ENCODE measurements around the gene RNGTT. TPM values are rescaled to one million over a fixed set of nuclear protein-coding genes. Genes with fewer than 3 reads are reported as not detected.
A peak's percentile ranks its signal among the peaks of the same experiment; 100 is the strongest.

Gene RNGTT
- total RNA-seq, 1 experiment from 2014 or later = 34.8 TPM

DNA sequence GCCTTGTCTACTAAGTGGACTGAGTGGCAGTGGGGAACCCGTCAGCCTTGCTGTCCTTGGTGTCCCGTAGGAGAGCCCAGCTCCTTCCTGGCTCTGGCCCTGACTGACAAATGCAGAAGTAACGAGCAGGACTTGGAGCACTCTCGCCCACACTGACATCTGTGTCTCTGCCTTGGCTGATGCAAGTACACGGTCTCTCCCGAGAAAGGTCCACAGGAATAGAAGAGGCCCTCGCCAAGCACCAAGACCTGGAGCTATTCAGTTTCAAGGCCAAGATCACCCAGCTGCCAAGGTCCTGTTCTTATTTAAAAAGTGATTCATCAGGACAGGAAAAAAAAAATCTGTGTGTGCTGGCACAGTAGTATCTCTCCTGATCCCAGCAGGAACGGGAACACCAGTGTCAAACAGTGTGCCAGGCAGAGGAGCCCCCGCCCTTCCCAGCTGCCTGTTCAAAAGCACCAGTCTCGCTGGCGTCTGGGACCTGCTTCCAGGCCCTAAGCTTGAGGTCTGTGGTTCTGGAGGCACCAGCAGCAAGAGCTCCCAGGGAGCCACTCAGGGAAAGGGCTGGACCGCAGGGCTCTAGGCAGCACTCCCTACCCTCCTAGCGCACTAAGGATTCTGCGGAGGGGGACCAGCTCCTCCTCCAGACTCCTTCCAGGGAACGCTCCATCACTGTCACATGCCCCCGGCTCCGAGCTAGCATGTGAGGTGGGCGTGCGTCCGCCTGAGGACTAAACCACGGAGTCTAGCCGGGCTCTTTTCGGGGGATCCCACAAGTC is 376.9 kb downstream of the RNGTT start:
- in situ Hi-C loops (cut with HindIII; ENCODE audit: low sequenced_read_pairs) = no loop called here
- peak; percentile 6 for DNase-seq (ENCODE audit: low spot score)

DNA sequence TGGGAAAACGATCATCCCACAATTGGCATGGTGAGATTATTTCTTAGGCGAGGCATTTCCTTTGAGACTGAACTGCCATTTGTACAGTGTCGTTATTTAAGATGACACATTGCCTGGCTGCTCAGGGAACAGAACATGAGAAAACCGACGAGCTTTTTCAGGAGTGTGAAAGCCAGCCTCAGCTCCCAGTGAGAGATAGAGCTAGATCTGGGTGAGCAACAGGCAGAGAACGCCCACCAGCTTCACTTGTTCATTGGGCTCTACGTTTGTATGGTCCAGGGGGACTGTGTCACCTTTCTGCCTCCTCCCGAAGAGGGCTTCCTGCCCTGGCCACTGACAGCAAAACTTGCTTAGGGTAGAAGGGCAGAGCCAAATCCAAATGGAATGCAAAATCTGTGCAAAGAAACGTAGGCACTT is 378.1 kb downstream of the RNGTT start:
- in situ Hi-C loops (cut with HindIII; ENCODE audit: low sequenced_read_pairs) = no loop called here
- DNase-seq (ENCODE audit: low spot score) = peak; percentile 60

DNA sequence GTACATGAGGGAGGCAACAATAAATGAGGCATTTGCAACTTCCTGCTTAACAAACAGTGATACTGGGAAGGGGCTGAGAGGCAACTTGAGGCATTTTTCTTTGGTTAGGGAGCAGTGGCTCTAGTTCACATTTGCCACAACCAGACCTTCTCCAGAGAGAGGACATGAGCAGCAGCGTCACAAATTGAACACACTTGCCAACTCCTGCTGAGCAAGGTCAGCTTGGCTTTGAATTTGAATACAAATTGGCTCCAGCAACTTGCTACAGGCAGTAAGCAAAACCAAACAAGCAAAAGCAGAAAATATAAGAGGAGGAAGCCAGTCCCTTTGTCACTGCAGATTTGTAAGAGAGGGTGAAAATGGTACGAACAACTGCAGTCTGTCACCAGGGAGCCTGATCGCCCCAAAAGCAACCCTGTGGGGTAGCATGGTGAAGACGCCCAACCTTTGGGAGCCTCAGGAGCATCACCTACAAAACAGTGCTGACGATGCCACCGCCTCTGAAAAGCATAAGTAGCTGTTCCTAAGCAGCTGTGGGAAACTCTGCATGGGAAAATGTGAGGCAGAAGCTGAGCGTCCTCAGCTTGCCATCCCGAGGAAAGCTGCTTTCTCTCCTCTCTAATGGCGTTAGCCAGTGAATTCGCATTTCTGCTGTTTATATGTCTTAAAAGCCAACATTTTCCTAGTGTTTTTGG is 378.7 kb downstream of the RNGTT start:
- in situ Hi-C loops (cut with HindIII; ENCODE audit: low sequenced_read_pairs) = no loop called here
- peak; percentile 85 for DNase-seq (ENCODE audit: low spot score)

DNA sequence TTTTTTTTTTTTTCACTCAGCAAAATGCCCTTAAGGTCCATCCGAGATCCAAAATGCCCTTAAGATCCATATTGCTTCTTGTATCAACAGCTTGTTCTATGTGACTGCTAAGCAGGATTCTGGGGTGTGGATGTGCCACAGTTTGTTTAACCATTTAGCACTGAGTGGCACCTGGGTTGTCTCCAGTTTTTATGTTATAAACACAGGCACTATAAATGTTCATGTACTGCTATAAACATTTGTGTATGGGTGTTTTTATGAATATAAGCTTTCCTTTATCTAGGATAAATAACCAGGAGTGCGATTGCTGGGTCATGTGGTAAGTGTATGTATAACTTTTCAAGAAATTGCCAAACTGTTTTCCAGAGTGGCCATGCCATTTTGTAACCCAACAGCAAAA is 386.0 kb downstream of the RNGTT start:
- in situ Hi-C loops (cut with HindIII; ENCODE audit: low sequenced_read_pairs) = no loop called here
- DNase-seq (ENCODE audit: low spot score) = no peak

DNA sequence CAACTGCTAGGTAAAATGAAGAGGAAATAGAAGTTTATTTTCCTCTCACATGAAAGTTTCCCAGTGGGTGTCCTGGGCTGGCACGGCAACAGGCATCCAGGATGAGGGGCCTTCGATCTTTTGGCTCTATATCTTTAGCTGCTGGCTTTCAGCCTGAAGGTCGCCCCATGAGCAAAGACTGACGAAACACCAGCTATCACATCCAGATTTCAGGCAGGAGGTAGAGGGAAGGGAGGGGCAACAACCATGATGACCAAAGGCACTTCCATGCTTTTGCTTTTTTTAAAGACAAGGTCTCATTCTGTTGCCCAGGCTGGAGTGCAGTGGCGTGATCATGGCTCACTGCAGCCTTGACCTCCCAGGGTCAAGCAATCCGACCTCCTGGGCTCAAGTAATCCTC is 387.9 kb downstream of the RNGTT start:
- no peak for DNase-seq (ENCODE audit: low spot score)
- in situ Hi-C loops (cut with HindIII; ENCODE audit: low sequenced_read_pairs) = no loop called here

DNA sequence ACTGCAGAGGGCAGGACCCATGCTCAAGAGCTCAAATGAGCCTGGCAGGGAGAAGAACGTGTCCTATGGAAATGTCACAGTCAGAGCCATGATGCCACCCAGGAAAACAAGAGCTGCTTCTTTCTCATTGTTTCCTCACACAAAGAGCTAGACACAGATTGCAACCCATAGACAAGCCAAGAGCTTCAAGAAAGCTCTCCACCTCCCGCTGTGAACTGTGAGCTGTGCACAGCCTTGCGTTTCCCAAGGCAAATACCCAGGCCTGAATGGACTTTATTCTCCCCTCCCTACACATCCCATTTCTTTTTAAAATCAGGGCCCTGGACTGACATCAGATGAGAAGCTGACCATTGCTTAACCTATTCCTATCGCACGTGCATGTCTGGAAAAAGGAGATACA is 388.8 kb downstream of the RNGTT start:
- in situ Hi-C loops (cut with HindIII; ENCODE audit: low sequenced_read_pairs) = no loop called here

DNA sequence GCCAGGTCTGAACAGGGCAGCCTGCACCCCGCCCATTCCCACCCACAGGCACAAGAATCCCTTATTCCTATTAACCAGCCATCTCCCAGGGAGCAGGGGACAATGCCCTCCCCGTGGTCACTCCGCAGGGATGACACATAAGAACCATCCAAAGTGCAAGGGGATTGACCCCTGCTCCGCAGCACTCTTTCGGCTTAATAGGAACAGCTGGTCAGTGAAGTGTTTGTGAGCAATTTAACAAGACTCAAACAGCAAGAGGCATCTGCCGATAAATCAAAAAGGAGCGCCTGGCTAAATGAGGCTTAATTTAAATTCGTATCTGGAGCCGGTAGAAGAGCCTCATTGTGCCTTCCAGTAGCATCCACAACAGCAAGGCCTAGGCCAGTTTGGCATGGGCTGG is 389.4 kb downstream of the RNGTT start:
- no peak for DNase-seq (ENCODE audit: low spot score)
- in situ Hi-C loops (cut with HindIII; ENCODE audit: low sequenced_read_pairs) = no loop called here

More for the DNA sequence above, 388.8 kb downstream of the RNGTT start:
- no peak for DNase-seq (ENCODE audit: low spot score)

DNA sequence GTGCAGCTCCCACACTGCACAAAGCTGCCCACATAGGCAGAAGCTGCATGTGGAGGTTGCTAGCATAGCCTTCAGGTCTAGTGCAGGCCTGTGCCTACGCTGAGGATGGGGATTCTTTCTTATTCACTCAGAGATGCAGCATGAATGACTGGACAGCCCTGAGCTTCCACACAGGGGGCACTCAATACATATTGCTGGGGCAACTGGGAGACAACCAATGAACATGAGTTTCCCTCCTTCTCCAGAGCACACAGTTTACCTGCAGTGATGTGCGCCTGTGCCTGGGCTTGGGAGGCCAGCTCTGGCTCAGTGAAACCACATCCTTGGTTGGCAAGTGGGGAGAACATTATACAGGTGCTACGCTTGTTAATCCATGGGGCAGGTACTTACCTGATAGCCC is 389.9 kb downstream of the RNGTT start:
- DNase-seq (ENCODE audit: low spot score) = no peak
- in situ Hi-C loops (cut with HindIII; ENCODE audit: low sequenced_read_pairs) = no loop called here

DNA sequence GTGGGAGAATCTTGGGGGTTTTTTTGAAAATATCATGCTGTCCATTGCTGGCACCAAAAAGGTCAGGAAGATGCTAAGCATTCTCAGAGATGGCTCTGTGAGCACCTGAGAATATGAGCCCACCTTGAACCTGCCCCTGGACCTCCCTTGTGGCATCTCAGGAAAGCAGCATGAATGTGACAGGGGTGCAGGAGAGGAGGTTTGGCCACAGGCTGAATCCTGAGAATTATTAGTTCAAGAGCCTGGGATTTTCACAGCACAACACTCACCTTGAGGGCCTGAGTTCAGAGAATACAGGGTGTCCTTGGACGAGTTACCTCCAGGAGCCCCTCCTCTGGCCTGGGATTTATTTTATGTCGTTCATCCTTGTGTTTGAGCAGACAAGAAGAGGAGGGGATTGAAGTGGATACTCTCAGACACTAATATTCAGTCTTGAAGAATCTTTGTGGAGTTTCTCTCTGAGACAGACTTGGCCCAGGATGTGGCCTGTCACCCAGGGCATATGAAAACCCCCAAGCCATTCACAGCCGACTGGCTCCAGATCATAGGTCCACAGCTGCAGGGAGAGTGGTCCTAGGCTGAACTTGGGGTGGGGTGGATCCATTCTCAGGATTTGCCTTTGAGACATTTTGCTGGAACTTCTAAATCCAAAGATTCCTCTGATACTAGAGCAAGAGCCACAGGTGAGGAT is 390.8 kb downstream of the RNGTT start:
- in situ Hi-C loops (cut with HindIII; ENCODE audit: low sequenced_read_pairs) = no loop called here
- DNase-seq (ENCODE audit: low spot score) = no peak

DNA sequence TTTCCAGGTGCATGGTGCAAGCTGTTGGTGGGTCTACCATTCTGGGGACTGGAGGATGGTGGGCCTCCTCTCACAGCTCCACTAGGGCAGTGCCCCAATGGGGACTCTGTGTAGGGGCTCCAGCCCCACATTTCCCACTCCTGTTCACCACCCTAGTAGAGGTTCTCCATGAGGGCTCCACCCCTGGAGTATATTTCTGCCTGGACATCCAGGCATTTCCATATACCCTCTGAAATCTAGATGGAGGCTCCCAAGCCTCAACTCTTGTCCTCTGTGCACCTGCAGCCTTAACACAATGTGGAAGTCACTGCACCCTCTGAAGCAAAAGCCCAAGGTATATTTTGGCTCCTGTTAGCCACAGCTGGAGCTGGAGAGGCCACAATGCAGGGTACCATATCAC is 393.5 kb downstream of the RNGTT start:
- in situ Hi-C loops (cut with HindIII; ENCODE audit: low sequenced_read_pairs) = no loop called here
- DNase-seq (ENCODE audit: low spot score) = no peak

DNA sequence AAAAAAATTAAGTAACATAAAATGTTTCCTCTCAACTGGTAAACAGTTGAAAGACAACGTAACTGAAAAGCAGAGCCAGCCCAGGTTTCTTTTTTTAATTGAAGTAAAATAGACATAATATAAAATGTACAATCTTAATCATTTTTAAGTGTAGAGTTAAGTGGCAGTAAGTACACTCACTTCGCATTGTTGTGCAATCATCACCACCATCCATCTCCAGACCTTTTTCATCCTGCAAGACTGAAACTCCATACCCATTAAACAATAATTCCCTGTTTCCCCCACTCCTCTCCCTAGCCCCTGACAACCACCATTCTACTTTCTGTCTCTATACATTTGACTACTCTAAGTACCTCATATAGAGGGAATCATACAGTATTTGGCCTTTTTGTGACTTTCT is 395.7 kb downstream of the RNGTT start:
- in situ Hi-C loops (cut with HindIII; ENCODE audit: low sequenced_read_pairs) = no loop called here
- no peak for DNase-seq (ENCODE audit: low spot score)

DNA sequence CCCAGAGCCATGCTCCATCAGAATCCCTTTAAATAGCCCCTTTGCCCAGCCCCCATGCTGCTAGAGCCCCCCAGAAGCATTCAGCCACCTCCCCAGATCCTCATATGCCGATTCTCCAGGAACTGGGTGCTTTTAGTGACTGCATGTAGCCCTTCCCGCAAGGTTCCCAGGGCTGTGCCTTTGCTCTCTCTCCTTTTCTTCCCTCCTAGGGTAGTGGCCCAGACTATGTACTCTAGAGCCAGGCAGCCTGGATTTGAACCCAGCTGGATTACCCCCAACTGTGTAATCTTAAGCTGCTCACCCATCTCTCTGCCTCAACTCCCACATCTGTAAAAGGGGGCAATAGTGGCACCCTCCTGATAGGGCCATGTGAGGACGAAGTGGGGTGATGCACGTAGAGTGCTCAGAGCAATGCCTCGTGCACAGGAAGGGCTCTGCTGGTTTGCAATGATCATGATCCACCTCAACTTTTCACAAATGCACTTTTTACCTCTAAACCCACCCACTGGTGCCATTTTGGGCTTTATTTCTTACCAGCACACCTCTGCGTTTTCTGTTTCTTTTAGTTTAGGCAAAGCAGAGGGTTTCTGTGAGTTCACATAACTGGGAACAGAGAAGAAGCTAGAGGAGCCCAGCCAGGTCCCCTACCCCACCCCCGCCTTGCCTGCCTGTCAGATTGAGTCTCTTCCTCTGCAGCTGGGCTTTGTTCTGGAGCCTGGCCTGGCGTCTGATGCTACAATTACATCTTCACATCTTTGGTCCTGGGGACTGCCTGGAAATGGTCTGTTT is 396.5 kb downstream of the RNGTT start:
- no peak for DNase-seq (ENCODE audit: low spot score)
- in situ Hi-C loops (cut with HindIII; ENCODE audit: low sequenced_read_pairs) = no loop called here

DNA sequence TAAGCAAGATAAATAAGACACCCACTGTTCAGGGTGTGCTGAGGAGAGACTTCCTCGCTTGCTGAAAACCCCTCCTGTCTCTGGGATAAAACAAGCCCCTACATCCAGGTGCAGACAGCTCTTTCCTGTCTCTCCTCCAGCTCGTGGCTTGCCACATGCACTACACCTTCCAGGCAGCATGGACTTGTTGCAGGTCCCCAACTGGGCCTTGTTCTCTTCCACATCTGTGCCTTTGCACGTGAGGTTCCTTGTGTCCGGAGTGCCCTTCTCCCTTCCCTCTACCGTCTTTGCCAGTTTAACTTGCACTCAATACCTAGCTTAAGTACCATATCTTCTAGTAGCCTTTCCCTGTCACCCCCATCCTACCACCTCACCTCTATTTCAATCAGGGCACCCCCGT is 397.6 kb downstream of the RNGTT start:
- in situ Hi-C loops (cut with HindIII; ENCODE audit: low sequenced_read_pairs) = no loop called here
- DNase-seq (ENCODE audit: low spot score) = no peak

DNA sequence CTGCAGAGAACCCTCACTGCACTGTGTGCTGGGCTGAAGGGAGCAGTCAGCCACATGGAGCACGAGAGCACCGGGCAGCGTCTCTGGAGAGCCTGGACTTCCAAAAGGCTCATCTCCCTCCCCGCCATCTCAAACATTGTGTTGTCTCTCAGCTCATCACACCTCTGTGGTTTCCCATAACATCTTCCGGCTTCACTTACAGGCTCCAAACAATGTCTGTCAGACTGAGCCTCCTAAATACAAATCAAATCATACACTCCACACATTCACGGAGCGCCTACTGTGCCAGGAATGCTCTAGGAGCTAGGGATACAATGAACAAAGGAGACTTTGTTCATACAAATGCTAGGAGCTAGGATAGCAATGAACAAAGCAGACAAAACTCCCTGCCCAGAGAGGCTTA is 398.0 kb downstream of the RNGTT start:
- DNase-seq (ENCODE audit: low spot score) = no peak

DNA sequence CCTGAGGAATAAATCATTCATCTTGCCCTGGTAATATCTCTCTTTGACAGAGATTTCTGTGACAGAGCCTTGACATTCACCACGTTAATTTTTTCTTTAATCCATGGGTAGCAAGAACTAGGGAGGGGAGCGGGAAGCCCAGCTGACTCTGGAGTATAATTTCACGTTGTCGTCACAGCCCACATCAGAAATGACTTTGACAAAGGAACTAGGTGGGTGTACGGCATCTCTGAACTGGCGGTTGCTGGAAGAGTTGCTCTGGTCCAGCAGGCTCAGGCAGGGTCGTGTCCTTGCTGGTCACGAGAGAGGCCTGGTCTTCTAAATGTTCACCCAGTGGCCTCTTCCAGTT is 400.2 kb downstream of the RNGTT start:
- DNase-seq (ENCODE audit: low spot score) = no peak
- in situ Hi-C loops (cut with HindIII; ENCODE audit: low sequenced_read_pairs) = no loop called here

More for the DNA sequence above, 398.0 kb downstream of the RNGTT start:
- in situ Hi-C loops (cut with HindIII; ENCODE audit: low sequenced_read_pairs) = no loop called here

DNA sequence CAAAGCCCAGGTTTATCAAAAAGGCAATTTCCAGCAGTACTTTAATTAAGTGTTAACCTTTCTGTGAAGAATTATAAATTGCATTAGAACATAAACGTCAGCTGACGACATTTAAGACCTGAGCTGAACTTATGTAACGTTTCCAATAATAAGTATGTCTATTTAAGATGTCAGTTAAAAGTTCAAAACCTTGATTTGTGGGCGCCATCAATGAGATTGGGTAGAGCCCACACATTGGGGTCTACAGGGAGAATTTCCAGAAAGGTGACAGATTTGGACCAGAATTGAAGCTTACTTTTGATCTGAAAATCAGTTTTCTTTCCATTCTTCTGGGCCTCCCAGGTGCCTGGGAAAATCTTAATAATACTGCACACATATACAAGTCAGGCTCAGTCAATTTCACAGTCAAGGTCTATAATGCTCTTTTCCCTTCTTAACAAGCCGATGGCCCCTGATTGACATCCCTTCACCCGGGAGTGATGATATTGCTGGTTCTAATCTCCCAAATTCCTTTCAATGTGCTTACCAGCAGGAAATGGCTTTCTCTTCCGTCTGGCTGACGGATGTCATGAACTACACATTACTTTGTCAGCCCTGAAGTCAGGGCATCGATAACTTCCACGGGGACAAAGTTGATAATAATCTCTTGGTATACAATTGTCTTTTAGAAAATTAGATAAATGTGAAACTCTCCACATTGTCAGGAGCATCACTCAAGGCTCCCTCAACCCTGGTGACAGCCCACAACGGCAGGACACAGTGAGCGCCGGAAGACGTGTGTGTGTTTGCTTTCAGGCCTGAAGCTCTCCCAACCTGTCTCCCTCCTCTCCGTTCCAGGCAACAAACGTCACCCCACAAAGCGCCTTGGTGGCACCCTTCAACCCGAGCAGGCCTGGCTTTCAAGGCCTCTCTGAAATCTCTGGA is 400.8 kb downstream of the RNGTT start:
- DNase-seq (ENCODE audit: low spot score) = no peak
- in situ Hi-C loops (cut with HindIII; ENCODE audit: low sequenced_read_pairs) = no loop called here

DNA sequence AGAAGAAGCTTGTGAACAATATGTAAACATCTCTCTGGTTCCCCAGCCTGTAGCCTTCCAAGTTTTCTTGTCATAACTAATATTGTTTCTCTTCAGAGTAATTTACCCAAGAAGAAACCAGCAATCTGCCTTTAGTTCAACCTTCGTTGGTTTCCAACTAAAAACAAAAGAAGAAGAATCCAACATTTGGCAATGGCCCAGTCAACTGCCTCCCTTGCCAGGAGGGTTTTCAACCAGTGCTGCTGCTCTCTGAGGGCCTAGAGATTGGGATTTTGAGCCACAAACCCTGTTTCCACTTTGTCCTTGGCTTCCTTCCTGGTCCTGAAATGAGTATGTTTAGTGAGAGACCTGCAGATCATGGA is 401.5 kb downstream of the RNGTT start:
- DNase-seq (ENCODE audit: low spot score) = peak; percentile 66
- in situ Hi-C loops (cut with HindIII; ENCODE audit: low sequenced_read_pairs) = no loop called here

DNA sequence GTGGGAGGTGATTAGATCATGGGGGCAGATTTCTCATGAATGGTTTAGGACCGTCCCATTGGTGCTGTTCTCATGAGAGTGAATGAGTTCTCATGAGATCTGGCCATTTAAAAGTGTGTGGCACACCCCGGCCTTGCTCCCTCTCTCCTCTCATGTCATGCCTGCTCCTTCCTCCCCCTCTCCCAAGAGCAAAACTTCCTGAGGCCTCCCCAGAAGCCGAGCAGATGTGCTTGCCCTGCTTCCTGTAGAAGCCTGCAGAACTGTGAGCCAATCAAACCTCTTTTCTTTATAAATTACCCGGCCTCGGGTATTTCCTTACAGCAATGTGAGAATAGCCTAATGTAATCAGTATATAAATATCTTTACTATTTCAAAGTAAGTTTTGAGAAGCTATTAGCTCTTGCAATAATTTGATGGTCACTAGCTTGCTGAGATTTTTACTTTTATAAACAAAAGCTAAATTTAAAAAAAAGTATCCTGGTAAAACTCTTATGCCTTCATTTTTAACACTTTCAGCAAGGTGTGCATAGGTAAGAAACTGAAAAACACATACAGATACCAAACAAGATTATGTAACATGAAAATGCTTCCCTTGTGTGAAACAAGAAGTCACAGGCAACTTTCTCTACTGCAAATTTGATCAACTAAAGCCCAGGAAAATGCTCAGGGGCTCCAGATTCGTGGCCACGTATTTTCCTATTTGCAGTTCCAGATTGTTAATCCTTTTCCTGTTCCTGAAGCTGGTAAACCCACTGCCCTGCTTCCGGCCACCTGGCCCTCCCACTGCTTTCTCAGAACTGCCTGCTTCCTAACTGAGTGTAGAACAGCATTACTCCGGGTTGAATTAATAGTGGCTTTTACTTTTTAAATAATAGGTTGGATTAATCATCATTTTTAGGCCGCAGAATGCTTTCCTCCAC is 402.1 kb downstream of the RNGTT start:
- peak; percentile 75 for DNase-seq (ENCODE audit: low spot score)
- in situ Hi-C loops (cut with HindIII; ENCODE audit: low sequenced_read_pairs) = no loop called here
